ENCODE results near the gene DNAJA1.
"Not testable (repeated sequence)": the region's sequence is repeated elsewhere in the genome, so short reads cannot be mapped to it uniquely, and the experiment has no call there.

The DNAJA1 gene

DNA sequence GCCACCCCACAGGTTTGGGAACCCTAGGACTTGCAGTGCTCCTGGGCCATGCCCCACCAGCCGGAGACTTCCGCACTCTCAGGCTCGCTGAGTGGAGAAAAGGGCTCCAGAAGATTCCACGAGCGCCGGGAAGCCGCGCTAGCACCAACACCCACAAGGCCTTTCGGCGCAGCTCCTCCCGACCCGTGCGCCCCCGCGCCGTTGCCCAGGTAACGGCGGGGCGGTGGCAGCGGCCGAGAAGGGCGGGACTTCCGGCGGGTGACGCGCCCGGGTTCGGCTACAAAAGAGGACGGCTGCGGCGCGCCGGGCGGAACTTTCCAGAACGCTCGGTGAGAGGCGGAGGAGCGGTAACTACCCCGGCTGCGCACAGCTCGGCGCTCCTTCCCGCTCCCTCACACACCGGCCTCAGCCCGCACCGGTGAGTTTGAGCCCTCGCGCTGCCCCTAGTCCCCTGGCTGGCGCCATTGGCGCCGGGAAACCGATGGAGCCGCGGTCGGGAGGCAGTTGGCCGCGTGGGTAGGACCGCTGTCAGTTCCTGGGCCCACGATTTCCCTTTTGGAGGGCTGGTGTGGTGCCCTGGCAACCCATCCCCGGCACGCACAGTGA lies at the start of gene DNAJA1:
DNAJA1 (plus strand) TSS at position 308 of the 606 bp plus-strand sequence. CDS start 1,212 bp downstream, outside the sequence.
- peak; percentile 88 to 93 for DNase-seq (ENCODE audit: low read depth in 2 of 2)

GRCh38 chr9:32978051-32978450 lies 47.0 kb upstream of the DNAJA1 start:
- DNase-seq (ENCODE audit: low read depth in 2 of 2): no peak

DNA sequence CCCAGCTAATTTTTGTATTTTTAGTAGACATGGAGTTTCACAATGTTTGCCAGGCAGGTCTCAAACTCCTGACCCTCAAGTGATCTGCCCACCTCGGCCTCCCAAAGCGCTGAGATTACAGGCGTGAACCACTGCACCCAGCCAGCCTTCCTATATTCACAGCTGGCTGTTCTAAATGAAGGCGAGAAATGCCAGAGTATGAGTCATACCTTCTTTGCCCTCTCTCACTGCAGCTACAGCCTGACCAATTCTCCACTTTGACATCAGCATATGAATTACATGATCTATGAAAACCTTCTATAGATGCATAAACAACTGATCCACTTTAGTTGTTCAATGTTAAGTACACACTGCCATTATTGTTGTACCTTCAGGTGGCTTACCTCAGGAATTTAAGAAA lies 38.1 kb upstream of the DNAJA1 start:
- DNase-seq (ENCODE audit: low read depth in 2 of 2): no peak

DNA sequence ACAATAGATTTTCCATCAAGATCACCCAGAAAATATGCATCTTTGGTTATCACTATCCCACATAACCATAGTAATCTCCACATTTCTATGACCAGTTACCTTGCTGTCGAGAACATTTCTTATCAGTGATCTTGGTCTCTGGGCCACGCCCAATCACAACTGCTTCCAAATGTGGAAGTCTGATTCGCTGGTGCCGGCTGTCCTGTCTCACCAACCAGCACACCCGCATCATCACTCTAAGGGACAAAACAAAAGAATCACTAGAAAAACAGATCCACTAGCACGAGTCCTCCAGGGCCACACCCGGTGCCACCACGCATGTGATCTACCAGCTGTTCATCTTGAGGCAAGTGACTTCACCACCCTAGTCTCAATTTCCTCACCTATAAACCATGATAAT lies 35.4 kb upstream of the DNAJA1 start:
- DNase-seq (ENCODE audit: low read depth in 2 of 2): no peak

DNA sequence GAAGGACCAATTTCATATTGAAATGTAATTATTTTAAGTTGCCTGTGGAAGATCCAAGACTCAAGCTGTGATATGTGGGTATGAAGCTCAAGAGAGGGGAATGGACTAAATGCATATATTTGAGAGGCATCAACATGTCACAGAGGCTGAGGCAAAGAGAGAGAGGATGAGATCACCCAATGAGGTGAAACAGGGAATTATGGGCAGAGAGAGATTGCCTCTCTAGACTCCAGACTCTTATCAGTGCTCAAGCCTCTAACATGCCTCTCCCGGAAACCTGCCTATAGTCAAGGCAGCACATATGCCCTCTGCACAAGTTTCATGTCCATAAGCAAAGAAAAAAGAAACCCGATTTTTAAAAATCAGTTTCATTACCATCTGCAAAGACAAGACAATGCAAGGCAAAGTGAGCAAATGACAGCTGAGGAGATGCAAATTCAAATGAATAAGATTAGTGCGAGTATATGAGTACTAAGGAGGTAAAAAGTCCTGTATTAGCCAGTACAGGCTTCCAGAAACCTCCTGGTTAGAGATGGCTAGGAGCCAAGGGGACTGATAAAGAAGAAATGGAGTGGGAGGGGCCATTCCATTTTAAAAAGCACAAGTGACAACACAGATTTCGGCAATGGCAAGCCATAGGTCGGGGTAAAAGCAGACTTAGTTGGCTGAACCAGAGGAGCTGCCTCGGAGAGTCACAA lies 33.0 kb upstream of the DNAJA1 start:
- no peak for DNase-seq (ENCODE audit: low read depth in 2 of 2)

- no peak for DNase-seq (ENCODE audit: low read depth in 2 of 2)
These were observed 32.4 kb upstream of the DNAJA1 start for GRCh38 chr9:32992595-32993238.

GRCh38 chr9:33000682-33001055 lies 24.4 kb upstream of the DNAJA1 start:
- DNase-seq (ENCODE audit: low read depth in 2 of 2): peak in 1 of 2 donors; percentile 10

DNA sequence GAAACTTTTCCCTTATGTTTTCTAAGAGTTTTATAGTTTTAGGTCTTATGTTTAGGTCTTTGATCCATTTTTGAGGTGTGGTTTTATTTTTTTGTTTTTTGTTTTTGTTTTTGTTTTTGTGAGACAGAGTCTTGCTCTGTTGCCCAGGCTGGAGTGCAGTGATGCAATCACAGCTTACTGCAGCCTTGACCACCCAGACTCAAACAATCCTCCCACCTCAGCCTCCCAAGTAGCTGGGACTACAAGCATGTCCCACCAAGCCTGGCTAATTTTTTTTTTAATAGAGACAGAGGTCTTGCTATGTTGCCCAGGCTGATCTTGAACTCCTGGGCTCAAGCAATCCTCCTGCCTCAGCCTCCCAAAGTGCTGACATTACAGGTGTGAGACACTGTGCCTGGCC lies 19.7 kb upstream of the DNAJA1 start:
- not testable (repeated sequence) for DNase-seq (ENCODE audit: low read depth in 2 of 2)

GRCh38 chr9:33007755-33008154 lies 17.3 kb upstream of the DNAJA1 start:
- DNase-seq (ENCODE audit: low read depth in 2 of 2): no peak

GRCh38 chr9:33011831-33012230 lies 13.2 kb upstream of the DNAJA1 start:
- DNase-seq (ENCODE audit: low read depth in 2 of 2): no peak

- no peak for DNase-seq (ENCODE audit: low read depth in 2 of 2)
These were observed 12.6 kb upstream of the DNAJA1 start for GRCh38 chr9:33012328-33013069.

DNA sequence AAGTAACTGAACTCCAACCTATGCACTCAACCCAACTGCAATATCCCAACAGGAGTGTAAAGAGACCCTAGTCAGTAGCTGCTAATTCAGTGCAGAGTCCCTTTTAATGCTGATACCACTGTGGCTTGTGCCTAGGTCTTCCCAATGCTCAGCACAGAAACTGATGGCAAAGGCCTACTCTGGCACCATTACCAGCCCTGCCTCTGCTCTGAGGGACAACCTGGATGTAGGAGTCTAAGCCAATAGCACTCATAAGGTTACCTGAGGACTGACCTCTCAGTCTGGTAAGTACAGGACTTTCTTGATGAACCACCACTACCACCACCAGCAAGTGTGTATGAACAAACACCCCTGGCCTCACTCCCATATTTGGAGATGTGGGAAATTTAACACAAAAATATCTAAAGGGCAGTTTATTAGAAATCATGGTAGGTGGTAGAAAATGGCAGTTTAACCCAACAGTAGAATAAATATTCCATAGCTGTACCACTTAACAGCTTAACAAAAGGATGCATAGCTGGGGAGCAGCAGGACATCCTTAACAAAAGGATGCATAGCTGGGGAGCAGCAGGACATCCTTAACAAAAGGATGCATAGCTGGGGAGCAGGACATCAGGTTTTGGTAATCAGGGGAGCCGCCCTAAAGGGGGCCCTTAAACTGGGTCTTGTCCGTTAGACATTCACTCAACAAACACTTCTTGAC lies 11.0 kb upstream of the DNAJA1 start:
- no peak for DNase-seq (ENCODE audit: low read depth in 2 of 2)

- DNase-seq (ENCODE audit: low read depth in 2 of 2): no peak
These were observed 10.4 kb upstream of the DNAJA1 start for GRCh38 chr9:33014665-33015014.

DNA sequence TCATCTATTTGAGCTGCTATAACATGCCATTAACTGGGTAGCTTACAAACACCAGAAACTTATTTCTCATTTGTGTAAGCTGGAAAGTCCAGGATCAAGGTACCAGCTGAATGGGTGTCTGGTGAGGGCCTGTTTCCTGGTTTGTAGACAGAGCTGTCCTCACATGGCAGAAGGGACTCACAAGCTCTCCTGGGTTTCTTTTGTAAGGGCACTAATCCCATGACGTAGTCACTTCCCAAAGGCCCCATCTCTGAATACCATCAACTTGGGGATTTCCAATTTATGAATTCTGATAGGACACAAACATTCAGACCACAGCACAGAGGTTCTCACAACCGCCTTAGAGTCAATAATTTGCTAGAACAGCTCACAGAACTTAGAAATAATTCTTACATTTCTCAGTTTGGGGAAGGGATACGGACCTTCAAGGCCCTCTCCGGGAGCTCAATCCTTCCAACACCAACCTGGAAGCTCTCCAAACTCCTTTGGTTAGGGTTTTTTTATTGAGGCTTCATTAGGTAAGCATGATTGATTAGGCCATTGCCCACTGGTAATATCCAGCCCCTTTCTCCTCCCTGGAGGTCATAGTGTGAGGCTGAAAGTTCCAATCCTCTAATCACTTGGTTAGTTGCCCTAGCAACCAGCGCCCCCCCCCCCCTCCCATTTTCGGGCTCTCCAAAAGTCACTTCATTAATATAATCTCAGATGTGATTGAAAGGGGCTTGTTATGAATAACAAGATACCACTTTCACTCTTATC lies 7.6 kb upstream of the DNAJA1 start:
- DNase-seq (ENCODE audit: low read depth in 2 of 2): no peak

GRCh38 chr9:33019797-33020196 lies 5.3 kb upstream of the DNAJA1 start:
- DNase-seq (ENCODE audit: low read depth in 2 of 2): no peak

DNA sequence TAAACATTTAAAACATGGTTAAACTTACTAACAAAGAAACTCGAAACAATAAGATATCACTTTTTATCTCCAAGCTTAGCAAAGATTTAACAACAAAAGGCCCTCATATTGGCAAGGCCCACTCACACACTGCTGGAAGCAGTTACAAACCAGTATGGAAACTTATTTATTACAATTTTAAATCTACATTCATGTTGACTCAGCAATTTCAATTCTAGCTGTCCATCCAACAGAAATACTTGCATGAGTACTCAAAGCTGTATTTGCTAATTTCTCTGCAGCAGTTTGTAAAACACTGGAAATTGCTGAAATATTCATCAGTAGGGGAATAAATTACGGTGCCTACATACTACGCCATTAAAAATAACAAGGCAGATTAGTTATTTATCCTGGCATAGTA lies 2.8 kb upstream of the DNAJA1 start:
- DNase-seq (ENCODE audit: low read depth in 2 of 2): no peak

GRCh38 chr9:33022755-33023154 lies 2.3 kb upstream of the DNAJA1 start:
- no peak for DNase-seq (ENCODE audit: low read depth in 2 of 2)

DNA sequence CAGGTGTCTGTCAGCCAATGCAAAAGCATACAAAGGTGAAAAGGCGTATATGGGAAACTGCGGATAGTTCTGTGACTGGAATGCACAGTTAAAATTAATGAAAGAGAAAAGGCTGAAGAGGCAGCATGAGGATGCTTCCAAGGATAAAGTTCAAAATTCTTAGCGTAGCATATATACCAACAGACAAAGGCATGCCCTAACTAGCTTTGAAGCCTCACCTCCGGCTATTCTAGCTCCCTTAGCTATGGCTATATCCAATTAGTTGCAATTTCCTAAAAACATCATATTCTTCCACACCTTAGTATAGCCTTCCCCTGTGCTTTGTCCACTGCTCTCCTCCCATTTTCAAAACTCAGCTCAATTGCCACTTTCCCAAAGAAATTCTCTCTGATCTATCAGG lies 1.4 kb upstream of the DNAJA1 start:
- no peak for DNase-seq (ENCODE audit: low read depth in 2 of 2)

DNA sequence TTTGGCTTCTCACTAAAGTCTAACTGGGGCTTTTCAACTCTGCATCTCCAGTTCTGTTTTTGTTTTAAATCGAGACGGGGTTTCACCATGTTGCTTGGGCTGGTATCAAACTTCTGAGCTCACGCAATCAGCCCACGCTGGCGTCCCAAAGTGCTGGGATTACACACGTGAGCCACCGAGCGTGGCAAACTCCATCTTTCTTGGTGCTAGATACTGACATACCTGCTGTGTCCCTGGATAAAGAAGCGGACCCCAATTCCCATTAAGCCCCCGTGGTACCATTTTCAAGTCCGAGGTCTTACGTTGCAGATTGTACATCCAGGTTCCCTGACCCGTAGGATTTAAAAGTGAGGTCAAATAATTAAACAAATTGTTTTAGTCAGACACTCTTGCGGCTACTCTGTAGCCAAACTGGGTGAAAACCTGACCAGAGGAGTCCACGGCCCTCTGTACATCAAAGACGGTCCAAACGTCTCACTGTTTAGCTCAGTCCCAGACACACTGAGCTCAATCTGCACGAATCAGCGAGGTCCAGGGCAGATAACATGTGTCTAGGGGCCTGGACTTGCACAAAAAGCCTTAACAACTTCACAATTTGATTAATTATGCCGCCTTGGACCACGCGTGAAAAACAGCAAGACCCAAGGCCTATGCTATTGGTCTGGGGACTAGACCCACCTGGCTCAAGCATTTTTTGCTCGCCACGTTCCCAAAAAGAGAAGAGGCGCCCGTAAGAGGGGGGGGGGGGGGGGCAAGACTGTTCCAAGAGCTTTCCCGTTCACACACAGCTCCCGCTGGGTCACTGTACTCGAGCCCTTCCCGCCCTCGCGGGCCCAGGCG lies 727 bp upstream of the DNAJA1 start:
- no peak for DNase-seq (ENCODE audit: low read depth in 2 of 2)

Measured in stimulated activated CD4-positive, alpha-beta T cell treated with anti-CD3 and anti-CD28 coated beads, Interleukin-15, amount 100 ng/mL, for 48 hours (primary cell).